K562 (cell line): ENCODE results near the gene SURF6. TPM values are rescaled to one million over a fixed set of nuclear protein-coding genes. Genes with fewer than 3 reads are reported as not detected.
A peak's percentile ranks its signal among the peaks of the same experiment; 100 is the strongest.

ENCODE experiments used
- ATAC-seq: fragments of 200-7000 bp; cut with Tn5 transposase; 3 replicates; pipeline ENCODE4 v1.9.1; 2020; ENCODE audit warnings: moderate library complexity
- Bru-seq: library from RNA; stranded (reverse); fragments of 400-500 nt; gene quantifications from one replicate; lab custom pipeline; 2021; lab: Mats Ljungman, UMichigan
- BruChase-seq, 2 experiments: library from RNA; stranded (reverse); fragments of 400-500 nt; gene quantifications; one replicate each; lab custom pipeline; 2021; lab: Mats Ljungman, UMichigan
- BruUV-seq: library from RNA; stranded (reverse); fragments of 400-500 nt; replicated peaks from 2 replicates; lab custom pipeline; 2021; lab: Mats Ljungman, UMichigan
- CTCF ChIA-PET: fragments of 300-600 bp; formaldehyde crosslinking; extraction: SDS; loops from one replicate; lab custom pipeline; 2021; ENCODE audit warnings: low intra/inter-chr PET ratio; lab: Yijun Ruan, JAX
- POLR2A ChIA-PET: fragments of 300-600, 350-650 bp; sonication (Branson Sonifier 250); formaldehyde crosslinking; extraction: SDS; loops from one replicate; lab custom pipeline; 2021; ENCODE audit warnings: antibody characterized with exemption, inconsistent platforms; lab: Yijun Ruan, JAX
- DNase-seq, 4 experiments: peaks; one replicate each; pipeline versions ENCODE4 v3.0.0 to v3.0.0-alpha.2; 2011 to 2018; ENCODE audit warnings: low spot score in 3 of 4, mixed read lengths in 3 of 4; ENCODE audit errors: extremely low read depth in 1 of 4
- FAIRE-seq: peaks from 2 replicates; lab custom pipeline; 2011; peaks lifted over from hg19 to GRCh38; lab: Jason Lieb, UNC
- H2AFZ ChIP-seq: 2 replicates; pipeline ENCODE4 v1.6.0; 2011; ENCODE audit warnings: low read depth, low read length, control low read depth, inconsistent platforms
- H3K27ac ChIP-seq: fragments of 200-600 bp; 3 replicates; pipeline ENCODE4 v1.8.0; 2011; ENCODE audit warnings: low read depth, mild to moderate bottlenecking, control low read depth, inconsistent platforms, low read length, moderate library complexity, mixed read lengths; ENCODE audit errors: extremely low read depth
- H3K27me3 ChIP-seq, 2 experiments: fragments of 300-600 bp in 1 of 2; 2 replicates in 1 of 2; 3 replicates in 1 of 2; pipeline versions ENCODE4 v1.6.0 to v1.8.0; 2011; ENCODE audit warnings: inconsistent platforms in 2 of 2, low read length in 2 of 2, mild to moderate bottlenecking in 1 of 2, mixed read lengths in 1 of 2, moderate library complexity in 1 of 2; ENCODE audit not compliant: control insufficient read depth in 2 of 2, insufficient read depth in 2 of 2
- H3K36me3 ChIP-seq: fragments of 300-600 bp; 3 replicates; pipeline ENCODE4 v1.8.0; 2011; ENCODE audit warnings: mild to moderate bottlenecking, low read length, inconsistent platforms; ENCODE audit not compliant: control insufficient read depth, insufficient read depth
- H3K4me1 ChIP-seq, 2 experiments: fragments of 200-600 bp in 1 of 2; replicated peaks in 1 of 2; 2 replicates in 1 of 2; 3 replicates in 1 of 2; pipeline versions ENCODE4 v1.5.1 to v1.8.0; 2011; ENCODE audit warnings: inconsistent platforms in 2 of 2, low read length in 2 of 2, mild to moderate bottlenecking in 1 of 2, mixed read lengths in 1 of 2, moderate library complexity in 1 of 2; ENCODE audit not compliant: control insufficient read depth in 2 of 2, insufficient read depth in 2 of 2
- H3K4me2 ChIP-seq: 2 replicates; pipeline ENCODE4 v1.6.1; 2011; ENCODE audit warnings: low read length, control low read depth, inconsistent platforms, mixed read lengths; ENCODE audit not compliant: insufficient read depth
- H3K4me3 ChIP-seq: fragments of 200-600 bp; sonication (generic), shearing (Covaris generic); 2 replicates; pipeline ENCODE4 v1.5.1; 2016; ENCODE audit warnings: control low read depth, inconsistent platforms
- H3K79me2 ChIP-seq: fragments of 200-600 bp; 3 replicates; pipeline ENCODE4 v1.8.0; 2011; ENCODE audit warnings: low read length, inconsistent platforms; ENCODE audit not compliant: control insufficient read depth, insufficient read depth
- H3K9ac ChIP-seq, 2 experiments: 2 replicates each; pipeline versions ENCODE4 v1.6.0 to v1.6.1; 2011; ENCODE audit warnings: low read depth in 2 of 2, low read length in 2 of 2, control low read depth in 1 of 2, inconsistent platforms in 1 of 2, mild to moderate bottlenecking in 1 of 2, mixed read lengths in 1 of 2; ENCODE audit not compliant: insufficient read depth in 1 of 2
- H3K9me1 ChIP-seq: one replicate; pipeline ENCODE4 v1.6.0; 2011; ENCODE audit warnings: inconsistent platforms, mild to moderate bottlenecking, low read length, moderate library complexity; ENCODE audit not compliant: control insufficient read depth, insufficient read depth
- H3K9me3 ChIP-seq: replicated peaks from 2 replicates; pipeline ENCODE4 v1.5.1; 2011; ENCODE audit warnings: low read depth, low read length, inconsistent platforms; ENCODE audit not compliant: control insufficient read depth, insufficient read depth
- H4K20me1 ChIP-seq: replicated peaks from 2 replicates; pipeline ENCODE4 v1.6.1; 2011; ENCODE audit warnings: low read length, inconsistent platforms, mixed read lengths; ENCODE audit not compliant: control insufficient read depth, insufficient read depth
- SMAD4 ChIP-seq: fragments of 250-450 bp; sonication (Bioruptor Pico); conservative IDR thresholded peaks from 2 replicates; pipeline ENCODE4 v1.8.0; 2021; ENCODE audit warnings: inconsistent platforms, mild to moderate bottlenecking, moderate library complexity
- SREBF2 ChIP-seq: sonication (generic); formaldehyde crosslinking; IDR thresholded peaks from 2 replicates; pipeline ENCODE4 v1.4.0; 2020; ENCODE audit warnings: mild to moderate bottlenecking, missing genetic modification reagents
- TRIM24 ChIP-seq, 2 experiments: fragments of 450-650 bp; IDR thresholded peaks; 2 replicates each; pipeline ENCODE4 v1.6.1; 2016
- ZNF583 ChIP-seq: fragments of 250-450 bp; sonication (Bioruptor Pico); IDR thresholded peaks from 2 replicates; pipeline ENCODE4 v1.4.0; 2020
- ZNF780A ChIP-seq: fragments of 250-450 bp; sonication (Bioruptor Pico); IDR thresholded peaks from 2 replicates; pipeline ENCODE4 v1.5.0; 2021; ENCODE audit warnings: mild to moderate bottlenecking
- WGBS: fragments of 100-300 bp; shearing (Covaris generic); methylation state at CpG from one replicate; pipeline ENCODE4 v1.1.6; 2016; ENCODE audit warnings: low coverage, mixed read lengths; ENCODE audit not compliant: insufficient coverage; ENCODE audit errors: missing lambda C conversion rate; 5-methylcytosine and 5-hydroxymethylcytosine counted together
- in situ Hi-C: fragments of 300-500 bp; cut with MboI; formaldehyde crosslinking; loops from 4 replicates; pipeline ENCODE4 v1.15.0; 2018; ENCODE audit warnings: inconsistent platforms, mixed read lengths
- intact Hi-C: fragments of 100-400 bp; cut with micrococcal nuclease; formaldehyde crosslinking; loops from 2 replicates; pipeline ENCODE4 v1.14.2; 2022
- long read RNA-seq, 3 experiments: library from polyadenylated mRNA in 2 of 3; library from RNA in 1 of 3; unstranded in 2 of 3; stranded (forward) in 1 of 3; transcript quantifications; one replicate each; pipeline ENCODE4 v2.0.0, GENCODE V29; 2019 to 2022
- polyA minus RNA-seq, 3 experiments: library from RNA; depleted of rRNA, polyadenylated mRNA; stranded (reverse); fragments of >200 nt; gene quantifications; 2 replicates each; pipeline ENCODE4 v1.2.3, GENCODE V29; 2011
- polyA plus RNA-seq, 8 experiments: library from polyadenylated mRNA; depleted of rRNA in 4 of 8; stranded (reverse) in 5 of 8; unstranded in 3 of 8; fragments of >200 nt; fragmentation: Nextera tagmentation in 2 of 8; fragmentation: Illumina TruSeq in 1 of 8; extraction: Ambion mirVana in 2 of 8; extraction: Trizol in 1 of 8; gene quantifications; 2 replicates each; pipeline versions ENCODE4 v1.2.1 to v1.2.3, GENCODE V29; 2011 to 2014; ENCODE audit warnings: inconsistent platforms in 1 of 8, missing spikeins in 1 of 8
- total RNA-seq, 7 experiments: library from RNA; depleted of rRNA in 6 of 7; stranded (reverse); fragments of >200 nt in 6 of 7; fragmentation: Illumina TruSeq in 2 of 7; extraction: Trizol in 2 of 7; gene quantifications; 2 replicates each; pipeline versions ENCODE4 v1.2.1 to v1.2.3, GENCODE V29; 2011 to 2021; ENCODE audit warnings: low replicate concordance in 1 of 7
- TF ChIP-seq, protein P1 (sequence below): fragments of 200-800 bp; sonication (Bioruptor generic); IDR thresholded peaks from 2 replicates; pipeline ENCODE4 v1.6.1; 2016; ENCODE audit warnings: missing genetic modification characterization, missing compliant biosample characterization
- TF ChIP-seq, protein P2 (sequence below): fragments of 450-650 bp; IDR thresholded peaks from 2 replicates; pipeline ENCODE4 v1.6.1; 2017; ENCODE audit warnings: mild to moderate bottlenecking, moderate library complexity

SURF6 gene
- 12.6 and 19.9 TPM in 2 replicates for total RNA-seq (2011; cell fraction: chromatin; rRNA removed; ENCODE audit: low replicate concordance)
- total RNA-seq (2011; cell fraction: nucleolus; rRNA removed) = 16.7 and 17.7 TPM in 2 replicates
- 13.4 and 15.6 TPM in 2 replicates for total RNA-seq (2011; cell fraction: nucleoplasm; rRNA removed)
- total RNA-seq (2014; rRNA removed) (61.3 and 68.3 TPM in 2 replicates), total RNA-seq (2014; rRNA removed; fragmentation: Illumina TruSeq; extraction: Trizol) (10.5 and 12.2 TPM in 2 replicates), total RNA-seq (2015; rRNA removed; fragmentation: Illumina TruSeq; extraction: Trizol) (30.4 and 31.8 TPM in 2 replicates), total RNA-seq (2021) (45.3 and 50.6 TPM in 2 replicates), polyA plus RNA-seq (2011; rRNA removed) (12.3 and 14.3 TPM in 2 replicates), polyA plus RNA-seq (2014; fragmentation: Illumina TruSeq; extraction: Trizol) (14.7 and 26.5 TPM in 2 replicates), polyA plus RNA-seq (2014; fragmentation: Nextera tagmentation; extraction: Ambion mirVana) (1 to 10 TPM; 1.4 to 1.8 TPM), polyA plus RNA-seq (2014; rRNA removed) (52.7 and 61.5 TPM in 2 replicates), polyA minus RNA-seq (2011; rRNA and poly(A)+ RNA removed) (5.3 TPM in 2 replicates), Bru-seq, nascent RNA (percentile 95 among the genes with signal in this experiment), BruChase-seq, experiment 1, labeled RNA remaining after a 2-hour chase (percentile 92 among the genes with signal in this experiment), BruChase-seq, experiment 2, labeled RNA remaining after a 6-hour chase (percentile 92 among the genes with signal in this experiment)
- 11.6 and 21.6 TPM in 2 replicates for polyA plus RNA-seq (2011; cell fraction: cytosol; rRNA removed)
- polyA plus RNA-seq (2011; cell fraction: nucleus; rRNA removed) = 17.7 and 31.0 TPM in 2 replicates
- 23.2 and 31.5 TPM in 2 replicates for polyA plus RNA-seq (2012)
- polyA minus RNA-seq (2011; cell fraction: cytosol; rRNA and poly(A)+ RNA removed) = 8.6 and 9.6 TPM in 2 replicates
- polyA minus RNA-seq (2011; cell fraction: nucleus; rRNA and poly(A)+ RNA removed) = 5.5 and 8.2 TPM in 2 replicates
- long read RNA-seq, experiment 1, full-length matches to known transcripts = 310 of 504 reads
- long read RNA-seq, experiment 1, partial matches to known transcripts = 168 of 504 reads
- long read RNA-seq, experiment 1, other reads (novel, unspliced or antisense) = 26 of 504 reads
- long read RNA-seq, experiment 2, full-length matches to known transcripts = 32 of 97 reads
- long read RNA-seq, experiment 2, partial matches to known transcripts = 46 of 97 reads
- long read RNA-seq, experiment 2, other reads (novel, unspliced or antisense) = 19 of 97 reads
- long read RNA-seq, experiment 3, full-length matches to known transcripts = 125 of 141 reads
- long read RNA-seq, experiment 3, partial matches to known transcripts = 4 of 141 reads
- long read RNA-seq, experiment 3, other reads (novel, unspliced or antisense) = 12 of 141 reads

DNA sequence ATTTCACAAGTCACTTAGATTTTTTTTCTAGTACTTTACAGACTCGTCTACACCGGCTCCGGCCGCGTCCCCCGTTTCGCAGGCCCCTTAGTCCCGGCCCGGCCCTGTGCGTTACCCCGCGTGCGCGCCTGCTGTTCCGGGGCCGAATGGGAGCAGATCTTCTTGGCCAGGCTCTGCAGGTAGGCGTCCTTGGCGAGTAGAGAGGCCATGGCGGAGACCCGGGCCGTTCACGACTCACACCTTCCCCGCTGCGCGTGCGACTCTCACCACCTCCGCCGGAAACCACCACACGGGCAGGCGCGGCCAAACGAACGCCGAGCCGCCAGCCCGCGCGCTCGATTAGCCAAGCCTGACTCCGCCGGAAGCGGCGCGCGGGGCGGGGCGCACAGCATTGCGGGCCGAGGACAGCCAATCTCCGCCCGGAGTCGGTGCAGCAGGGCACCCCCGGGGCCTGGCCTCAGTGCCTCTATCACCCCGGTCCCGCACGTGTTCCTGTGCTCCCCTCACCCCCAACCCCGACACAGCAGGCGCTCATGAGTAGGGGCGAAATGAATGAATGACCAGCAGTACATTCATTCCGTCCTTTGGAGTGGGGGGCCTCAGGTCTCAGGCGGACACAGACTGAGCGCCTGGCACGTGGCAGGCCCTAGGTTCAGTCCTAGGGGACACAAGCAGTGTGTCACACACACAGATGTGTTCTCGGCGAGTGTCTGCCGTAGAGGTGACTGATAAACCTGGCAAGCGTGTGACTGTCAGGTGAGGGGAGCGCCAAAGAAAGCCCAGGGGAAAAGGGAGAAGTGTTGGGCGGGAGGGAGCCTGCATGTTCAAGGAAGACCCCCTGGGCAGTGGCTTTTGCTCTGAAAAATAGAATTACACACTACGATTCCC, at the start of gene SURF6:
Gene SURF6 (minus strand): TSS at position 265 of the 888 bp plus-strand sequence. CDS start 56 bp downstream, at position 209.
- Histone ChIP-seq H2AFZ (peak within 1 kb of the TSS; percentile 95), H3K9me3 (no peaks in the 10 kb centered on the region), H3K4me2 (peak within 1 kb of the TSS; percentile 100), H3K27ac (peak within 1 kb of the TSS; percentile 98), H3K79me2 (peaks cover 39% of the 10 kb centered on the region), H3K9me1 (no peaks in the 10 kb centered on the region), H3K4me3 (peak within 1 kb of the TSS; percentile 77), H3K9ac (peak within 1 kb of the TSS; percentile 85 to 96), H3K27me3 (no peaks in the 10 kb centered on the region; a peak in 1 of 5 replicates), H3K4me1 (peaks cover 6 to 45% of the 10 kb centered on the region in 2 experiments; a peak in 4 of 5 replicates), H3K36me3 (peaks cover 68% of the 10 kb centered on the region), H4K20me1 (peaks cover 4% of the 10 kb centered on the region; the same call in 1 of the 2 replicates)
- ATAC-seq (peak; percentile 96), FAIRE-seq (peak; percentile 93), DNase-seq (peak; percentile 89 to 97 (median 92))
- WGBS = under 1% methylated on average over 69 of the region's 70 CpGs
- POLR2A ChIA-PET = interaction anchor here (0.7 to 2.3 kb wide), 3 partner anchors 12 to 174 kb away, joined by 3 to 9 read pairs (median 3); partner anchors contain the start of genes MED22 and RPL7A
- CTCF ChIA-PET = interaction anchor here (0.7 to 0.9 kb wide), 2 partner anchors 151 to 162 kb away, joined by 4 to 5 read pairs; no protein-coding TSS in a partner anchor
- TSS peak; percentile 95 for BruUV-seq
- in situ Hi-C loops (no loop called here), intact Hi-C loops (no loop called here)
- no peak for TF ChIP-seq TRIM24 (IDR thresholded peaks at IDR 0.05)
- TF ChIP-seq ZNF780A = no peak
- 0 out of 2 replicates have a peak, but pooled peaks have one; percentile 19 for TF ChIP-seq SMAD4 (CRISPR knock-in tag)
- TF ChIP-seq, protein P1, sequence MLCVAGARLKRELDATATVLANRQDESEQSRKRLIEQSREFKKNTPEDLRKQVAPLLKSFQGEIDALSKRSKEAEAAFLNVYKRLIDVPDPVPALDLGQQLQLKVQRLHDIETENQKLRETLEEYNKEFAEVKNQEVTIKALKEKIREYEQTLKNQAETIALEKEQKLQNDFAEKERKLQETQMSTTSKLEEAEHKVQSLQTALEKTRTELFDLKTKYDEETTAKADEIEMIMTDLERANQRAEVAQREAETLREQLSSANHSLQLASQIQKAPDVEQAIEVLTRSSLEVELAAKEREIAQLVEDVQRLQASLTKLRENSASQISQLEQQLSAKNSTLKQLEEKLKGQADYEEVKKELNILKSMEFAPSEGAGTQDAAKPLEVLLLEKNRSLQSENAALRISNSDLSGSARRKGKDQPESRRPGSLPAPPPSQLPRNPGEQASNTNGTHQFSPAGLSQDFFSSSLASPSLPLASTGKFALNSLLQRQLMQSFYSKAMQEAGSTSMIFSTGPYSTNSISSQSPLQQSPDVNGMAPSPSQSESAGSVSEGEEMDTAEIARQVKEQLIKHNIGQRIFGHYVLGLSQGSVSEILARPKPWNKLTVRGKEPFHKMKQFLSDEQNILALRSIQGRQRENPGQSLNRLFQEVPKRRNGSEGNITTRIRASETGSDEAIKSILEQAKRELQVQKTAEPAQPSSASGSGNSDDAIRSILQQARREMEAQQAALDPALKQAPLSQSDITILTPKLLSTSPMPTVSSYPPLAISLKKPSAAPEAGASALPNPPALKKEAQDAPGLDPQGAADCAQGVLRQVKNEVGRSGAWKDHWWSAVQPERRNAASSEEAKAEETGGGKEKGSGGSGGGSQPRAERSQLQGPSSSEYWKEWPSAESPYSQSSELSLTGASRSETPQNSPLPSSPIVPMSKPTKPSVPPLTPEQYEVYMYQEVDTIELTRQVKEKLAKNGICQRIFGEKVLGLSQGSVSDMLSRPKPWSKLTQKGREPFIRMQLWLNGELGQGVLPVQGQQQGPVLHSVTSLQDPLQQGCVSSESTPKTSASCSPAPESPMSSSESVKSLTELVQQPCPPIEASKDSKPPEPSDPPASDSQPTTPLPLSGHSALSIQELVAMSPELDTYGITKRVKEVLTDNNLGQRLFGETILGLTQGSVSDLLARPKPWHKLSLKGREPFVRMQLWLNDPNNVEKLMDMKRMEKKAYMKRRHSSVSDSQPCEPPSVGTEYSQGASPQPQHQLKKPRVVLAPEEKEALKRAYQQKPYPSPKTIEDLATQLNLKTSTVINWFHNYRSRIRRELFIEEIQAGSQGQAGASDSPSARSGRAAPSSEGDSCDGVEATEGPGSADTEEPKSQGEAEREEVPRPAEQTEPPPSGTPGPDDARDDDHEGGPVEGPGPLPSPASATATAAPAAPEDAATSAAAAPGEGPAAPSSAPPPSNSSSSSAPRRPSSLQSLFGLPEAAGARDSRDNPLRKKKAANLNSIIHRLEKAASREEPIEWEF (CRISPR knock-in tag) = no peak
- TF ChIP-seq SREBF2 (CRISPR knock-in tag) = 0 out of 2 replicates have a peak, but pooled peaks have one; percentile 51
- TF ChIP-seq ZNF583 (CRISPR knock-in tag) = peak; percentile 23; the same call in 1 of the 2 replicates
- TF ChIP-seq, protein P2, sequence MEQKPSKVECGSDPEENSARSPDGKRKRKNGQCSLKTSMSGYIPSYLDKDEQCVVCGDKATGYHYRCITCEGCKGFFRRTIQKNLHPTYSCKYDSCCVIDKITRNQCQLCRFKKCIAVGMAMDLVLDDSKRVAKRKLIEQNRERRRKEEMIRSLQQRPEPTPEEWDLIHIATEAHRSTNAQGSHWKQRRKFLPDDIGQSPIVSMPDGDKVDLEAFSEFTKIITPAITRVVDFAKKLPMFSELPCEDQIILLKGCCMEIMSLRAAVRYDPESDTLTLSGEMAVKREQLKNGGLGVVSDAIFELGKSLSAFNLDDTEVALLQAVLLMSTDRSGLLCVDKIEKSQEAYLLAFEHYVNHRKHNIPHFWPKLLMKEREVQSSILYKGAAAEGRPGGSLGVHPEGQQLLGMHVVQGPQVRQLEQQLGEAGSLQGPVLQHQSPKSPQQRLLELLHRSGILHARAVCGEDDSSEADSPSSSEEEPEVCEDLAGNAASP = no peak
